HepG2 (cell line): Measurements from ENCODE around the gene SYPL2. TPM values are rescaled to one million over a fixed set of nuclear protein-coding genes. Genes with fewer than 3 reads are reported as not detected.

Experiments
- DNMT1 ChIP-seq: sonication (generic); formaldehyde crosslinking; IDR thresholded peaks from 2 replicates; pipeline ENCODE4 v1.5.1; 2020; ENCODE audit warnings: mild to moderate bottlenecking, missing genetic modification reagents
- ELF3 ChIP-seq: IDR thresholded peaks from 2 replicates; pipeline ENCODE4 v1.6.1; 2016; ENCODE audit warnings: missing genetic modification reagents, missing compliant biosample characterization
- HDAC6 ChIP-seq: fragments of 200-600 bp; sonication (generic); IDR thresholded peaks from 2 replicates; pipeline ENCODE4 v1.7.0; 2017; ENCODE audit warnings: mild to moderate bottlenecking, antibody characterized with exemption, low read length, low read depth
- HMGXB4 ChIP-seq, 2 experiments: sonication (generic) in 1 of 2; formaldehyde crosslinking in 1 of 2; IDR thresholded peaks; 2 replicates each; pipeline versions ENCODE4 v1.4.0 to v1.6.1; 2018 to 2020; ENCODE audit warnings: missing genetic modification reagents in 2 of 2, borderline replicate concordance in 1 of 2, low read depth in 1 of 2, mild to moderate bottlenecking in 1 of 2, missing biosample characterization in 1 of 2
- MAX ChIP-seq: IDR thresholded peaks from 2 replicates; pipeline ENCODE4 v1.6.1; 2012; ENCODE audit warnings: inconsistent platforms
- NCOA5 ChIP-seq: sonication (generic); formaldehyde crosslinking; IDR thresholded peaks from 2 replicates; pipeline ENCODE4 v1.4.0; 2020; ENCODE audit warnings: missing genetic modification reagents
- NFIB ChIP-seq: sonication (generic); formaldehyde crosslinking; IDR thresholded peaks from 2 replicates; pipeline ENCODE4 v1.9.0; 2021; ENCODE audit warnings: missing genetic modification reagents, mild to moderate bottlenecking, borderline replicate concordance
- PHF5A ChIP-seq: IDR thresholded peaks from one replicate; pipeline ENCODE4 v1.6.1; 2018; ENCODE audit warnings: low read depth, missing genetic modification reagents; ENCODE audit not compliant: unreplicated experiment
- RAD51 ChIP-seq: fragments of 450-650 bp; IDR thresholded peaks from 2 replicates; pipeline ENCODE4 v1.6.1; 2016; ENCODE audit warnings: borderline replicate concordance
- SALL2 ChIP-seq: sonication (generic); formaldehyde crosslinking; IDR thresholded peaks from 2 replicates; pipeline ENCODE4 v1.8.1; 2023; ENCODE audit warnings: mild to moderate bottlenecking, missing genetic modification reagents, inconsistent platforms
- SIN3A ChIP-seq: IDR thresholded peaks from 2 replicates; pipeline ENCODE4 v1.6.1; 2011; ENCODE audit warnings: low read depth, mild to moderate bottlenecking, control low read depth, low read length, borderline replicate concordance
- SMAD3 ChIP-seq: sonication (generic); formaldehyde crosslinking; IDR thresholded peaks from 2 replicates; pipeline ENCODE4 v1.4.0; 2020; ENCODE audit warnings: missing genetic modification reagents
- SOX5 ChIP-seq: IDR thresholded peaks from 2 replicates; pipeline ENCODE4 v1.6.1; 2016; ENCODE audit warnings: borderline replicate concordance
- SP2 ChIP-seq: sonication (generic); formaldehyde crosslinking; IDR thresholded peaks from 2 replicates; pipeline ENCODE4 v1.5.1; 2020; ENCODE audit warnings: mild to moderate bottlenecking, missing genetic modification reagents
- YY1 ChIP-seq: IDR thresholded peaks from 2 replicates; pipeline ENCODE4 v1.6.1; 2011; ENCODE audit warnings: low read length, low read depth, moderate library complexity, mild to moderate bottlenecking; ENCODE audit not compliant: insufficient read depth, insufficient replicate concordance
- ZBTB33 ChIP-seq: sonication (generic); formaldehyde crosslinking; IDR thresholded peaks from 2 replicates; pipeline ENCODE4 v1.4.0; 2020; ENCODE audit warnings: missing genetic modification reagents
- ZNF121 ChIP-seq: sonication (generic); formaldehyde crosslinking; IDR thresholded peaks from 2 replicates; pipeline ENCODE4 v1.5.0; 2020; ENCODE audit warnings: mild to moderate bottlenecking, missing genetic modification reagents
- ZNF138 ChIP-seq: sonication (generic); formaldehyde crosslinking; IDR thresholded peaks from 2 replicates; pipeline ENCODE4 v1.5.0; 2020; ENCODE audit warnings: mild to moderate bottlenecking, low read depth, missing genetic modification reagents
- ZNF253 ChIP-seq: sonication (generic); formaldehyde crosslinking; IDR thresholded peaks from 2 replicates; pipeline ENCODE4 v1.8.0; 2022; ENCODE audit warnings: mild to moderate bottlenecking, missing genetic modification reagents, borderline replicate concordance
- ZNF275 ChIP-seq: sonication (generic); formaldehyde crosslinking; IDR thresholded peaks from 2 replicates; pipeline ENCODE4 v1.8.0; 2022; ENCODE audit warnings: missing genetic modification reagents, mild to moderate bottlenecking, inconsistent platforms, borderline replicate concordance
- ZNF335 ChIP-seq: sonication (generic); formaldehyde crosslinking; IDR thresholded peaks from 2 replicates; pipeline ENCODE4 v1.4.0; 2020; ENCODE audit warnings: missing genetic modification reagents
- ZNF558 ChIP-seq: sonication (generic); formaldehyde crosslinking; IDR thresholded peaks from 2 replicates; pipeline ENCODE4 v1.9.0; 2022; ENCODE audit warnings: mild to moderate bottlenecking, missing genetic modification reagents, borderline replicate concordance
- ZNF713 ChIP-seq: sonication (generic); formaldehyde crosslinking; IDR thresholded peaks from 2 replicates; pipeline ENCODE4 v1.4.0; 2020; ENCODE audit warnings: mild to moderate bottlenecking, missing genetic modification reagents
- ZNF746 ChIP-seq: sonication (generic); formaldehyde crosslinking; IDR thresholded peaks from 2 replicates; pipeline ENCODE4 v1.8.0; 2022; ENCODE audit warnings: mild to moderate bottlenecking, missing genetic modification reagents
- ZNF782 ChIP-seq: sonication (generic); formaldehyde crosslinking; IDR thresholded peaks from 2 replicates; pipeline ENCODE4 v1.4.0; 2020; ENCODE audit warnings: missing genetic modification reagents, mild to moderate bottlenecking, borderline replicate concordance
- polyA plus RNA-seq, 8 experiments: library from polyadenylated mRNA; depleted of rRNA in 3 of 8; stranded (reverse) in 7 of 8; unstranded in 1 of 8; fragments of >200 nt; fragmentation: Illumina TruSeq in 4 of 8; extraction: Trizol in 4 of 8; gene quantifications; 2 replicates each; pipeline versions ENCODE4 v1.2.1 to v1.2.3, GENCODE V29; 2011 to 2016; ENCODE audit warnings: low read depth in 4 of 8, missing spikeins in 1 of 8, mixed read lengths in 1 of 8; ENCODE audit not compliant: insufficient read depth in 1 of 8
- total RNA-seq, 5 experiments: library from RNA; depleted of rRNA; stranded (reverse); fragments of >200 nt; fragmentation: Illumina TruSeq; extraction: Trizol; gene quantifications; 2 replicates each; pipeline ENCODE4 v1.2.3, GENCODE V29; 2016; ENCODE audit warnings: low read depth in 1 of 5

SYPL2 gene
- total and polyA plus RNA-seq, 2 of the 13 experiments (the other 11 are each of a cell fraction or from before 2014, with no cell fraction given) = 0.17 to 0.24 TPM

- TF ChIP-seq ZBTB33 (peak; percentile 45; the same call in 1 of the 2 replicates), ELF3 (CRISPR knock-in tag) (peak; percentile 55), PHF5A (no peak), MAX (peak; percentile 91), SALL2 (no peak; the same call in 1 of the 2 replicates), HDAC6 (no peak), ZNF138 (CRISPR knock-in tag) (0 out of 2 replicates have a peak, but pooled peaks have one; percentile 34), NFIB (CRISPR knock-in tag) (no peak), ZNF713 (CRISPR knock-in tag) (no peak), ZNF253 (peak; percentile 59; the same call in 1 of the 2 replicates), NCOA5 (no peak), YY1 (peak; percentile 73), ZNF746 (CRISPR knock-in tag) (no peak), SMAD3 (CRISPR knock-in tag) (peak; percentile 89), ZNF782 (CRISPR knock-in tag) (0 out of 2 replicates have a peak, but pooled peaks have one; percentile 9), ZNF275 (peak; percentile 94), ZNF558 (no peak), HMGXB4 (CRISPR knock-in tag; IDR thresholded peaks at IDR 0.05; ENCODE audit: borderline replicate concordance in 1 of 2, low read depth in 1 of 2) (peak in 1 of 2 experiments; percentile 87; a peak in 3 of 4 replicates), SIN3A (peak; percentile 68), ZNF335 (no peak; the same call in 1 of the 2 replicates), SP2 (peak; percentile 89), SOX5 (no peak), ZNF121 (no peak), RAD51 (no peak), DNMT1 (no peak; the same call in 1 of the 2 replicates)
These were observed 39.8 kb upstream of the SYPL2 start, which contains the start of gene PSMA5 (continued) for GRCh38 chr1:109426281-109427170.
